Heart right ventricle (tissue), 16 donors: ENCODE data around the gene ALKBH2. TPM values are rescaled to one million over a fixed set of nuclear protein-coding genes. Genes with fewer than 3 reads are reported as not detected.
"Not testable (repeated sequence)": the region's sequence is repeated elsewhere in the genome, so short reads cannot be mapped to it uniquely, and the experiment has no call there.

Source experiments
- ATAC-seq, 8 donors: fragments of 200-7000 bp; cut with Tn5 transposase; one replicate each; pipeline ENCODE4 v1.9.1; 2020; ENCODE audit warnings: mild to moderate bottlenecking in 8 of 8, moderate library complexity in 8 of 8, moderate number of reproducible peaks in 1 of 8
- DNase-seq, 2 donors: peaks; one replicate each; pipeline ENCODE4 v3.0.0-alpha.2; 2020
- H3K27ac ChIP-seq, 10 donors: fragments of 200-600 bp; sonication (generic) in 2 of 10; one replicate each; pipeline versions ENCODE4 v1.5.0 to v1.8.0; 2020 to 2022; ENCODE audit warnings: mild to moderate bottlenecking in 3 of 10
- H3K27me3 ChIP-seq, 7 donors: fragments of 200-600 bp; one replicate each; pipeline ENCODE4 v1.8.0; 2021 to 2022; ENCODE audit warnings: mild to moderate bottlenecking in 2 of 7
- H3K36me3 ChIP-seq, 9 donors: fragments of 200-600 bp; sonication (generic) in 1 of 9; one replicate each; pipeline versions ENCODE4 v1.5.0 to v1.8.0; 2020 to 2022; ENCODE audit warnings: mild to moderate bottlenecking in 2 of 9
- H3K4me1 ChIP-seq, 9 donors: fragments of 200-600 bp; sonication (generic) in 1 of 9; one replicate each; pipeline versions ENCODE4 v1.5.0 to v1.8.0; 2020 to 2022; ENCODE audit warnings: mild to moderate bottlenecking in 4 of 9
- H3K4me3 ChIP-seq, 10 donors: fragments of 200-600 bp; sonication (generic) in 2 of 10; one replicate each; pipeline versions ENCODE4 v1.5.0 to v1.8.0; 2020 to 2022; ENCODE audit warnings: mild to moderate bottlenecking in 7 of 10, moderate library complexity in 2 of 10
- H3K9me3 ChIP-seq, 11 donors: fragments of 200-600 bp in 10 of 11; sonication (generic) in 2 of 11; one replicate each; pipeline versions ENCODE4 v1.5.0 to v1.8.0; 2013 to 2022; ENCODE audit warnings: mild to moderate bottlenecking in 2 of 11, control low read depth in 1 of 11, moderate library complexity in 1 of 11
- WGBS, 2 donors: extraction: QIAGEN DNeasy Blood & Tissue Kit; methylation state at CpG; one replicate each; pipeline ENCODE4 v1.1.7; 2013; ENCODE audit warnings: inconsistent platforms in 1 of 2; 5-methylcytosine and 5-hydroxymethylcytosine counted together
- intact Hi-C, 10 donors: fragments of 100-400 bp; cut with DNase I; formaldehyde crosslinking; loops; one replicate each; pipeline versions ENCODE4 v1.11.1 to v1.14.2; 2022
- polyA plus RNA-seq, 2 donors: library from polyadenylated mRNA; stranded (reverse); fragments of 200-250 nt; gene quantifications; one replicate each; pipeline ENCODE4 v1.2.3, GENCODE V29; 2013
- total RNA-seq, 10 donors: library from RNA; stranded (reverse); fragmentation: NEBNext Ultra II Directional in 3 of 10; extraction: Animal tissue kit (Norgen Biotek cat#: 25700) in 3 of 10; gene quantifications; one replicate each; pipeline versions ENCODE4 v1.2.1 to v1.2.4, GENCODE V29; 2021 to 2023
- TF ChIP-seq, protein P1 (sequence below), 9 donors: fragments of 200-600 bp; sonication (generic) in 2 of 9; IDR thresholded peaks; one replicate each; pipeline versions ENCODE4 v1.5.0 to v1.8.0; 2021 to 2022; ENCODE audit warnings: antibody characterized with exemption in 9 of 9, mild to moderate bottlenecking in 5 of 9, moderate library complexity in 1 of 9
- donor health status: Arrhythmogenic right ventricular cardiomyopathy.
- donor health status: ischemic (EF 13 %, LVEDD 7.1; RV severe dilation, severe dysfunction).
- donor health status: healthy with polysubstance abuse.
- donor health status: DM: no; HTN: yes; CAD: no.
- donor health status: DM: no; HTN: no; CAD: no.
- donor health status: ischemic (EF 25% LVEDD 6.9; RV normal size, moderate dysfunction).
- donor health status: ischemic (EF 25% LVEDD 5.7; RV mildly dilated, moderate dysfunction).
- donor health status: healthy.
- donor health status: DM: yes; HTN: yes; CAD: no.
- donor health status: Ischemic cardiomyopathy.
- donor health status: ischemic (EF 35%, LVEDD 5.7; RV mildly dilated, moderate dysfunction).
- donor health status: nonischemic (EF 11% LVEDD 7.7; RV severe dilation, severe dysfunction).
- donor health status: DM: yes; HTN: yes; CAD: no.
- donor health status: PGD.
- donor health status: ischemic (EF 29% LVEDD 5.4; RV normal size, mild dysfunction).
- donor health status: nonischemic (EF 23%, LVEDD 6.1; RV moderate dilation, normal function).

Gene ALKBH2
- total and polyA plus RNA-seq, 12 donors: 5.4 to 20.6 (median 7.5) TPM

DNA sequence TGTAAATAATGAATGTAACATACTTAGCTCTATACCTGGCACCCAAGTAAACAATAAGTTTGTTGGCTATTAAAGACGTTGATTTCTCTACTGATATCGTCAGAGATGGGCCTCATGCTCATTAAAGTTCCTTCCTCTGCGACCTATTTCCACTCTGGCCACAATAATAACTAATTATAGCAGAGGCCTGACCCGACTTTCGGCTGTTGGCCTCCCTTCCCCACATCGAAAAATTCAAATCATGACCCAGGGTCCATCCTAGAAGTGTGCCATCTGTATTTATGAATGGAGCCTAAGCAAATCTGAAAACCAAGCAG, 41.2 kb downstream of the ALKBH2 start:
- H3K36me3 ChIP-seq: peaks cover 0 to 8% (median 2%) of the 10 kb centered on the region in 9 donors
- TF ChIP-seq, protein P1, sequence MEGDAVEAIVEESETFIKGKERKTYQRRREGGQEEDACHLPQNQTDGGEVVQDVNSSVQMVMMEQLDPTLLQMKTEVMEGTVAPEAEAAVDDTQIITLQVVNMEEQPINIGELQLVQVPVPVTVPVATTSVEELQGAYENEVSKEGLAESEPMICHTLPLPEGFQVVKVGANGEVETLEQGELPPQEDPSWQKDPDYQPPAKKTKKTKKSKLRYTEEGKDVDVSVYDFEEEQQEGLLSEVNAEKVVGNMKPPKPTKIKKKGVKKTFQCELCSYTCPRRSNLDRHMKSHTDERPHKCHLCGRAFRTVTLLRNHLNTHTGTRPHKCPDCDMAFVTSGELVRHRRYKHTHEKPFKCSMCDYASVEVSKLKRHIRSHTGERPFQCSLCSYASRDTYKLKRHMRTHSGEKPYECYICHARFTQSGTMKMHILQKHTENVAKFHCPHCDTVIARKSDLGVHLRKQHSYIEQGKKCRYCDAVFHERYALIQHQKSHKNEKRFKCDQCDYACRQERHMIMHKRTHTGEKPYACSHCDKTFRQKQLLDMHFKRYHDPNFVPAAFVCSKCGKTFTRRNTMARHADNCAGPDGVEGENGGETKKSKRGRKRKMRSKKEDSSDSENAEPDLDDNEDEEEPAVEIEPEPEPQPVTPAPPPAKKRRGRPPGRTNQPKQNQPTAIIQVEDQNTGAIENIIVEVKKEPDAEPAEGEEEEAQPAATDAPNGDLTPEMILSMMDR (IDR thresholded peaks at IDR 0.05): no peak
- peak overlapping the region in 9 of 10 donors; percentile 66 to 96 (median 90) for H3K27ac ChIP-seq
- ATAC-seq (peak in 2 of 8 donors; percentile 26 to 46), DNase-seq (no peak)
- H3K4me3 ChIP-seq: peak overlapping the region; percentile 63 to 100 (median 92)
- H3K9me3 ChIP-seq: no peaks in the 10 kb centered on the region
- WGBS, 2 donors: 4 to 5% methylated on average over 6 of the region's 6 CpGs
- H3K27me3 ChIP-seq: no peaks in the 10 kb centered on the region
- peaks cover 2 to 24% (median 17%) of the 10 kb centered on the region in 9 donors for H3K4me1 ChIP-seq
- intact Hi-C loops: loop anchor here in 1 of 10 donors (2.0 kb wide), 1 partner anchor 249 kb away; no protein-coding TSS in a partner anchor

DNA sequence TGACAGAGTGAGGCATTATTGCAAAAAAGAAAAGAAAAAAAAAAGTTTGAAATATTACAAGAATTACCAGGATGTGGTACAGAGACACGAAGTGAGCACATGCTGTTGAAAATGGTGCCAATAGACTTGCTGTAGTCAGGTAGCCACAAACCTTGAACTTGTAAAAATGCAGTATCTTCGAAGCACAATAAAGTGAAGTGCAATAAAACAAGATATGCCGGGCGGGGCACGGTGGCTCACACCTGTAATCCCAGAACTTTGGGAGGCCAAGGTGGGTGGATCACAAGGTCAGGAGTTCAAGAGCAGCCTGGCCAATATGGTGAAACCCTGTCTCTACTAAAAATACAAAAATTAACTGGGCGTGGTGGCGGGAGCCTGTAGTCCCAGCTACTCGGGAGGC, 43.5 kb downstream of the ALKBH2 start:
- ATAC-seq, H3K36me3 ChIP-seq, DNase-seq, intact Hi-C loops, H3K9me3 ChIP-seq, H3K27me3 ChIP-seq, H3K4me3 ChIP-seq, H3K27ac ChIP-seq: not testable (repeated sequence)
- H3K4me1 ChIP-seq: peaks cover 2 to 24% (median 17%) of the 10 kb centered on the region in 9 donors
- WGBS, 2 donors: 79 to 81% methylated on average over 8 of the region's 8 CpGs

DNA sequence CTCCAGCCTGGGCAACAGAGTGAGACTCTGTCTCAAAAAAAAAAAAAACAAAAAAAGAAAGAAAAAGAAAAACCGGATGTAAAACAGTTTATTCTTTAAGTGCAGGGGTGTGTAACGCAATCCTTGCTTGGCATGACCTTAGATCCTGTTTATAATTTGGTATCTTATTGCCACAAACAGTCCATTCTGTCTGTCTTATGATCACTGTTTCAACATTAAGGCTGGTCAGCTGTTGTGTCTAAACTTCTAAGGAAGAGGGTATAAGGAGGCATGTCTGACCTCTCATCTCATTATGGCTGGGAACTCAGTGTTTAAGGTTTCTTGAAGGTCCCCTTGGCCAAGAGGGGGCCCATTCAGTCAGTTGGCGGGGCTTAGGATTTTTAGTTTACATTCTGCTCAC, 44.6 kb downstream of the ALKBH2 start:
- DNase-seq, ATAC-seq, H3K4me3 ChIP-seq, intact Hi-C loops, H3K36me3 ChIP-seq, H3K9me3 ChIP-seq, H3K27ac ChIP-seq: not testable (repeated sequence)
- 78 to 85% methylated on average over 3 of the region's 3 CpGs for WGBS, 2 donors
- peaks cover 2 to 14% (median 11%) of the 10 kb centered on the region in 9 donors for H3K4me1 ChIP-seq
- H3K27me3 ChIP-seq: peaks cover 0 to 18% (median 4%) of the 10 kb centered on the region in 7 donors

DNA sequence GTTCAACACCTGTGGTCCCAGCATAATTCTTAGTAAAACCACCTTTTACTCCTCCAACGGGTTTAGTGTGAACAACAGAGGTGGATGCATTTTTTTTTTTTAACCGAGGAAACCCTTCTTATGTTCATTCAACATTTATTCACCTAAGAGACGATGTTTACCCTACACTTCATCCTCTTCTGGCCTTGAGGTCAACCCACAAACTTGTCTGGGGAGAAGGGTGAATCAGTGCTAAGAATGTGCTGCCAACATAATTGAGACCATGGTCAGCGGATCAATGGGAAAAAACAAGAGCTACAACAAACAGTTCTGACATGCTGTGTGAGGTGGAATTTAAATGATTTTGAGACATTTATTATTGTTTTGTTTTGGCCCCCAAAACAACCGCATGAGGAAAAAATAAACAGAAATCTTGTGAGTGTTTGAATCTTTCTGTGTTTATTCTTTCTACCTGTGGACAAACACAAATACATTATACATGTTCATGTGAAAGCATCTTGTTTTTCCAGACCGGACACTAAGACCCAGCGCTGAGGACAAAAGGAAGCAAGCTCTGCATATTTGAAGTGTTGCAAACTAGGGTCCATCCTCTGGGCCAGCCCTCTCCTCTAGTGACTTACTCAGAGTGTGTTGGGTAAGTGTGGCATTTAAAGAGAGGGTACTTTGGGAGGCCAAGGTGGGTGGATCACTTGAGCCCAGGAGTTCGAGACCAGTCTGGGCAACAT, 46.0 kb downstream of the ALKBH2 start:
- no peaks in the 10 kb centered on the region for H3K36me3 ChIP-seq
- intact Hi-C loops: no loop called here
- no peaks in the 10 kb centered on the region for H3K9me3 ChIP-seq
- no peak for ATAC-seq
- H3K4me3 ChIP-seq: no peak overlapping the region
- peaks cover 0 to 6% (median 4%) of the 10 kb centered on the region in 9 donors for H3K4me1 ChIP-seq
- no peak overlapping the region for H3K27ac ChIP-seq
- peaks cover 0 to 25% (median 6%) of the 10 kb centered on the region in 7 donors for H3K27me3 ChIP-seq
- TF ChIP-seq, protein P1 (IDR thresholded peaks at IDR 0.05): no peak
- DNase-seq: no peak
- WGBS, 2 donors: 79 to 81% methylated on average over 8 of the region's 8 CpGs

DNA sequence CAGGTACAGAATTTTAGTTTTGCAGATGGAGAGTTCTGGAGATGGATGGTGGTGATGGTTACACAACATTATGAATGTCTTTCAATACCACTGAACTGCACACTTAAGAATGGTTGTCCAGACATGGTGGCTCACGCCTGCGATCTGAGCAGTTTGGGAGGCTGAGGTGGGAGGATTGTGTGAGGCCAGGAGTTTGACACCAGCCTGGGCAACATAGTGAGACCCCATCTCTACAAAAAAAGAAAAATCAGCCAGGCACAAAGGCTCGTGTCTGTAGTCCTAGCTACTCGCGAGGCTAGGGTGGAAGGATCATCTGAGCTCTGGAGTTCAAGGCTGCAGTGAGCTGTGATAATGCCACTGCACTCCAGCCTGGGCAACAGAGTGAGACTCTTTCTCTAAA, 49.0 kb downstream of the ALKBH2 start:
- 79 to 84% methylated on average over 5 of the region's 5 CpGs for WGBS, 2 donors
- Histone ChIP-seq H3K9me3 (peaks cover 0 to 12% (median 0%) of the 10 kb centered on the region in 11 donors), H3K36me3 (no peaks in the 10 kb centered on the region), H3K27me3 (peaks cover 0 to 26% (median 7%) of the 10 kb centered on the region in 7 donors), H3K27ac (no peak overlapping the region), H3K4me1 (no peaks in the 10 kb centered on the region), H3K4me3 (no peak overlapping the region)
- intact Hi-C loops: no loop called here
- DNase-seq (no peak), ATAC-seq (no peak)
- TF ChIP-seq, protein P1 (IDR thresholded peaks at IDR 0.05): no peak

Other genes starting within 250 kb of the ALKBH2 start
- gene SSH1, start 235.9 kb downstream of the ALKBH2 start, total RNA-seq: 10 to 100 TPM; 28.4 to 48.7 (median 35.1) TPM
- 1 to 10 TPM; 4.2 to 7.5 TPM for gene SSH1, start 235.9 kb downstream of the ALKBH2 start, polyA plus RNA-seq
- not detected for gene DAO, start 213.4 kb downstream of the ALKBH2 start, total RNA-seq
- gene DAO, start 213.4 kb downstream of the ALKBH2 start, polyA plus RNA-seq: not detected
- gene SVOP, start 72.4 kb downstream of the ALKBH2 start, total RNA-seq: 1 to 10 TPM in 9 of 10 donors, under 1 TPM in 1; 0.17 to 2.8 (median 2.2) TPM
- 1 to 10 TPM in 1 of 2 donors, under 1 TPM in 1; 0.28 to 1.6 TPM for gene SVOP, start 72.4 kb downstream of the ALKBH2 start, polyA plus RNA-seq
- gene USP30, start 40.9 kb downstream of the ALKBH2 start, total RNA-seq: 10 to 100 TPM in 8 of 10 donors, 1 to 10 TPM in 2; 8.8 to 22.2 (median 13.1) TPM
- gene USP30, start 40.9 kb downstream of the ALKBH2 start, polyA plus RNA-seq: 10 to 100 TPM in 1 of 2 donors, 1 to 10 TPM in 1; 4.8 to 10.5 TPM
- 10 to 100 TPM; 21.6 to 37.3 (median 27.8) TPM for gene UNG, start 4.1 kb upstream of the ALKBH2 start, total RNA-seq
- 10 to 100 TPM; 14.2 to 17.0 TPM for gene UNG, start 4.1 kb upstream of the ALKBH2 start, polyA plus RNA-seq
- gene ACACB, start 23.1 kb upstream of the ALKBH2 start, total RNA-seq: 100 to 1,000 TPM in 6 of 10 donors, 10 to 100 TPM in 4; 69.7 to 241 (median 107) TPM
- gene ACACB, start 23.1 kb upstream of the ALKBH2 start, polyA plus RNA-seq: 100 to 1,000 TPM in 1 of 2 donors, 10 to 100 TPM in 1; 12.8 to 193 TPM
- under 1 TPM in 2 of 10 donors, not detected in 8; 0.07 to 0.19 TPM for gene FOXN4, start 215.8 kb upstream of the ALKBH2 start, total RNA-seq
- not detected for gene FOXN4, start 215.8 kb upstream of the ALKBH2 start, polyA plus RNA-seq